IPS-15b (cell line): ENCODE measurements around the gene TMEM233.
"Not testable (repeated sequence)": the region's sequence is repeated elsewhere in the genome, so short reads cannot be mapped to it uniquely, and the experiment has no call there.

Experiments used
- H3K27me3 ChIP-seq: one replicate; pipeline ENCODE4 v1.6.1; 2013; ENCODE audit warnings: low read length; ENCODE audit not compliant: control insufficient read depth, insufficient read depth
- H3K36me3 ChIP-seq: one replicate; pipeline ENCODE4 v1.6.1; 2013; ENCODE audit warnings: low read length; ENCODE audit not compliant: control insufficient read depth, insufficient read depth
- H3K4me1 ChIP-seq: one replicate; pipeline ENCODE4 v1.6.1; 2013; ENCODE audit warnings: mild to moderate bottlenecking, low read length; ENCODE audit not compliant: control insufficient read depth, insufficient read depth
- H3K4me3 ChIP-seq: one replicate; pipeline ENCODE4 v1.5.1; 2013; ENCODE audit warnings: low read depth, low read length
- H3K9ac ChIP-seq: one replicate; pipeline ENCODE4 v1.6.1; 2013; ENCODE audit warnings: low read depth, mild to moderate bottlenecking, low read length
- H3K9me3 ChIP-seq: one replicate; pipeline ENCODE4 v1.6.1; 2013; ENCODE audit warnings: mild to moderate bottlenecking, low read length; ENCODE audit not compliant: control insufficient read depth, insufficient read depth

The TMEM233 gene

GRCh38 chr12:119634743-119635142 lies 41.2 kb downstream of the TMEM233 start:
- Histone ChIP-seq H3K9me3 (no peaks in the 10 kb centered on the region), H3K4me1 (no peaks in the 10 kb centered on the region), H3K9ac (no peak overlapping the region), H3K36me3 (no peaks in the 10 kb centered on the region), H3K4me3 (no peak overlapping the region), H3K27me3 (no peaks in the 10 kb centered on the region)

- Histone ChIP-seq H3K4me1 (no peaks in the 10 kb centered on the region), H3K4me3 (no peak overlapping the region), H3K27me3 (no peaks in the 10 kb centered on the region)
These were observed 49.4 kb downstream of the TMEM233 start for GRCh38 chr12:119642986-119643385.

GRCh38 chr12:119644930-119645329 lies 51.4 kb downstream of the TMEM233 start:
- Histone ChIP-seq H3K4me1 (no peaks in the 10 kb centered on the region), H3K36me3 (no peaks in the 10 kb centered on the region), H3K9me3 (no peaks in the 10 kb centered on the region), H3K9ac (no peak overlapping the region), H3K4me3 (no peak overlapping the region), H3K27me3 (no peaks in the 10 kb centered on the region)

More at GRCh38 chr12:119642986-119643385, 49.4 kb downstream of the TMEM233 start:
- Histone ChIP-seq H3K36me3 (no peaks in the 10 kb centered on the region), H3K9me3 (no peaks in the 10 kb centered on the region), H3K9ac (no peak overlapping the region)

- H3K9ac ChIP-seq = no peak overlapping the region
- no peaks in the 10 kb centered on the region for H3K4me1 ChIP-seq
- no peaks in the 10 kb centered on the region for H3K9me3 ChIP-seq
- H3K4me3 ChIP-seq = no peak overlapping the region
- H3K27me3 ChIP-seq = no peaks in the 10 kb centered on the region
- H3K36me3 ChIP-seq = no peaks in the 10 kb centered on the region
These were observed 52.0 kb downstream of the TMEM233 start for GRCh38 chr12:119645535-119646059.

- no peaks in the 10 kb centered on the region for H3K4me1 ChIP-seq
- no peak overlapping the region for H3K9ac ChIP-seq
- H3K4me3 ChIP-seq = no peak overlapping the region
- no peaks in the 10 kb centered on the region for H3K9me3 ChIP-seq
- H3K36me3 ChIP-seq = no peaks in the 10 kb centered on the region
- no peaks in the 10 kb centered on the region for H3K27me3 ChIP-seq
These were observed 55.7 kb downstream of the TMEM233 start for GRCh38 chr12:119649202-119649808.

GRCh38 chr12:119652665-119653064 lies 59.1 kb downstream of the TMEM233 start:
- Histone ChIP-seq H3K27me3 (no peaks in the 10 kb centered on the region), H3K36me3 (no peaks in the 10 kb centered on the region), H3K9ac (no peak overlapping the region), H3K9me3 (no peaks in the 10 kb centered on the region), H3K4me1 (no peaks in the 10 kb centered on the region), H3K4me3 (no peak overlapping the region)

- H3K36me3 ChIP-seq, H3K27me3 ChIP-seq, H3K9me3 ChIP-seq, H3K9ac ChIP-seq, H3K4me3 ChIP-seq, H3K4me1 ChIP-seq: not testable (repeated sequence)
These were observed 63.4 kb downstream of the TMEM233 start for GRCh38 chr12:119657001-119657400.

- not testable (repeated sequence) for H3K27me3 ChIP-seq, H3K4me1 ChIP-seq, H3K4me3 ChIP-seq, H3K36me3 ChIP-seq, H3K9me3 ChIP-seq, H3K9ac ChIP-seq
These were observed 64.6 kb downstream of the TMEM233 start for GRCh38 chr12:119658166-119658565.

GRCh38 chr12:119659289-119659897 lies 65.8 kb downstream of the TMEM233 start:
- no peaks in the 10 kb centered on the region for H3K36me3 ChIP-seq
- H3K9me3 ChIP-seq = no peaks in the 10 kb centered on the region

GRCh38 chr12:119660076-119660475 lies 66.5 kb downstream of the TMEM233 start:
- no peaks in the 10 kb centered on the region for H3K9me3 ChIP-seq
- H3K9ac ChIP-seq = no peak overlapping the region
- no peaks in the 10 kb centered on the region for H3K36me3 ChIP-seq
- no peaks in the 10 kb centered on the region for H3K4me1 ChIP-seq
- no peak overlapping the region for H3K4me3 ChIP-seq
- H3K27me3 ChIP-seq = no peaks in the 10 kb centered on the region

More at GRCh38 chr12:119659289-119659897, 65.8 kb downstream of the TMEM233 start:
- no peaks in the 10 kb centered on the region for H3K27me3 ChIP-seq
- H3K9ac ChIP-seq = no peak overlapping the region
- H3K4me1 ChIP-seq = no peaks in the 10 kb centered on the region
- H3K4me3 ChIP-seq = no peak overlapping the region

- Histone ChIP-seq H3K4me1 (no peaks in the 10 kb centered on the region), H3K27me3 (no peaks in the 10 kb centered on the region), H3K36me3 (no peaks in the 10 kb centered on the region), H3K4me3 (no peak overlapping the region), H3K9ac (no peak overlapping the region), H3K9me3 (no peaks in the 10 kb centered on the region)
These were observed 68.3 kb downstream of the TMEM233 start for GRCh38 chr12:119661882-119662281.

- H3K4me3 ChIP-seq = no peak overlapping the region
These were observed 71.1 kb downstream of the TMEM233 start for GRCh38 chr12:119664642-119665041.

More at GRCh38 chr12:119664642-119665041, 71.1 kb downstream of the TMEM233 start:
- H3K9me3 ChIP-seq = no peaks in the 10 kb centered on the region
- no peaks in the 10 kb centered on the region for H3K4me1 ChIP-seq
- H3K36me3 ChIP-seq = no peaks in the 10 kb centered on the region
- H3K9ac ChIP-seq = no peak overlapping the region
- H3K27me3 ChIP-seq = no peaks in the 10 kb centered on the region
